Breast epithelium (tissue), 4 donors: ENCODE data around the gene ERG28. TPM values are rescaled to one million over a fixed set of nuclear protein-coding genes. Genes with fewer than 3 reads are reported as not detected.
"Not testable (repeated sequence)": the region's sequence is repeated elsewhere in the genome, so short reads cannot be mapped to it uniquely, and the experiment has no call there.

ENCODE experiments used
- DNase-seq, 2 donors: peaks; one replicate each; pipeline ENCODE4 v3.0.0-alpha.2; 2019; ENCODE audit warnings: low spot score in 2 of 2
- H3K27ac ChIP-seq, 2 donors: fragments of 200-600 bp; sonication (generic) in 1 of 2; one replicate each; pipeline ENCODE4 v1.5.1; 2016 to 2019; ENCODE audit warnings: mild to moderate bottlenecking in 1 of 2
- H3K27me3 ChIP-seq, 2 donors: fragments of 200-600 bp; sonication (generic) in 1 of 2; one replicate each; pipeline versions ENCODE4 v1.5.1 to v1.6.0; 2017 to 2019; ENCODE audit warnings: control low read depth in 1 of 2, mild to moderate bottlenecking in 1 of 2
- H3K36me3 ChIP-seq: fragments of 200-600 bp; one replicate; pipeline ENCODE4 v1.5.1; 2019
- H3K4me1 ChIP-seq, 2 donors: fragments of 200-600 bp; sonication (generic); one replicate each; pipeline ENCODE4 v1.5.1; 2016 to 2019; ENCODE audit warnings: control low read depth in 1 of 2
- H3K4me3 ChIP-seq, 3 donors: fragments of 200-600 bp; sonication (generic); 1 replicate in 2 of 3; 2 replicates in 1 of 3; pipeline ENCODE4 v1.5.1; 2016 to 2019; ENCODE audit warnings: mild to moderate bottlenecking in 3 of 3, moderate library complexity in 2 of 3
- H3K9me3 ChIP-seq, 2 donors: fragments of 200-600 bp; sonication (generic) in 1 of 2; one replicate each; pipeline ENCODE4 v1.5.1; 2016 to 2019; ENCODE audit warnings: control low read depth in 1 of 2
- CTCF ChIP-seq, 3 donors: fragments of 450-650 bp; IDR thresholded peaks; one replicate each; pipeline ENCODE4 v1.5.1; 2016 to 2017; ENCODE audit warnings: antibody characterized with exemption in 3 of 3, mild to moderate bottlenecking in 3 of 3, moderate library complexity in 3 of 3
- POLR2A ChIP-seq: fragments of 450-650 bp; IDR thresholded peaks from one replicate; pipeline ENCODE4 v1.6.1; 2016; ENCODE audit warnings: antibody characterized with exemption, mild to moderate bottlenecking, moderate library complexity
- POLR2AphosphoS5 ChIP-seq, 3 donors: sonication (generic); formaldehyde crosslinking; IDR thresholded peaks; one replicate each; pipeline ENCODE4 v1.6.1; 2017; ENCODE audit warnings: antibody characterized with exemption in 3 of 3
- intact Hi-C: fragments of 100-400 bp; cut with DNase I; formaldehyde crosslinking; loops from one replicate; pipeline ENCODE4 v1.15.1; 2023; ENCODE audit warnings: low total_unique reads
- total RNA-seq, 3 donors: library from RNA; depleted of rRNA; stranded (reverse); fragments of >200 nt; gene quantifications; one replicate each; pipeline ENCODE4 v1.1.0, GENCODE V29; 2016

The ERG28 gene
- total RNA-seq, 3 donors from 2014 or later, result 4.5 to 9.7 (median 5.9) TPM

DNA sequence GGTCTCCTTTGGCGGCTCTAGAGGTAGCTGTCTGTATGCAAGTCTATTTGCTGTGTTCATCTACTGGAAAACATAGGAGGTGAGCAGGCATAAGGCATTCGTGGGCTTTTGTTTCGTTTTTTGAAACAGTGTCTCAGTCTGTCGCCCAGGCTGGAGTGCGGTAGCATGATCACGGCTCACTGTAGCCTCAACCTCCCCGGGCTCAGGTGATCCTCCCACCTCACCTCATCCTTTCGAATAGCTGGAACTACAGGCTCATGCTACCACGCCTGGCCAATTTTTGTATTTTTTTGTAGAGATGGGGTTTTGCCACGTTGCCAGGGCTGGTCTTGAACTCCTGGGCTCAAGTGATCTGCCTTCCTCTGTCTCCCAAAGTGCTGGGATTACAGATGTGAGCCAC lies 54.8 kb downstream of the ERG28 start:
- H3K36me3 ChIP-seq, result no peaks in the 10 kb centered on the region
- H3K9me3 ChIP-seq, result no peaks in the 10 kb centered on the region
- TF ChIP-seq POLR2AphosphoS5 (IDR thresholded peaks at IDR 0.05) (no peak), CTCF (IDR thresholded peaks at IDR 0.05) (no peak), POLR2A (no peak)
- no peaks in the 10 kb centered on the region for H3K4me1 ChIP-seq
- DNase-seq, result no peak
- intact Hi-C loops, result loop anchor here (1.0 kb wide), 1 partner anchor 20 kb away; no protein-coding TSS in a partner anchor
- no peak overlapping the region for H3K27ac ChIP-seq
- no peaks in the 10 kb centered on the region for H3K27me3 ChIP-seq
- no peak overlapping the region for H3K4me3 ChIP-seq

- H3K4me1 ChIP-seq, result no peaks in the 10 kb centered on the region
- TF ChIP-seq CTCF (IDR thresholded peaks at IDR 0.05) (no peak), POLR2A (no peak), POLR2AphosphoS5 (IDR thresholded peaks at IDR 0.05) (no peak)
Measured at GRCh38 chr14:75604979-75605851, 55.5 kb downstream of the ERG28 start.

DNA sequence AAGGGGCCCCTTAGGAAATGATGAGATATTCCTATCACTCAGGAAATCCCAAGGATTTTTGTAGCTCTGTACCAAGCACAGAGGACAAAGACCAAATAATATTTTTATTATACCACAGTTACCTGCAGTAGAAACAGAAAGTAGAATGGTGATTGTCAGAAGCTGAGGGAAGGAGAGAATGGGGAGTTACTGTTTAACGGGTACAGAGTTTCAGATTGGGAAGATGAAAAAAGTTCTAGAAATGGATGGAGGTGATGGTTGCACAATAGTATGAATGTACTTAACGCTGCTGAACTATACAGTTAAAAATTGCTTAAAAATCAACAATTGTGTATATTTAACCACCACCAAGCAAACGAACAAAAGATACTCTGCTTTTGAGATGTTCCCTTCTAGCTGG lies 58.2 kb downstream of the ERG28 start:
- Histone ChIP-seq H3K27me3 (no peaks in the 10 kb centered on the region), H3K36me3 (no peaks in the 10 kb centered on the region), H3K4me1 (no peaks in the 10 kb centered on the region), H3K9me3 (no peaks in the 10 kb centered on the region), H3K27ac (no peak overlapping the region), H3K4me3 (no peak overlapping the region)
- intact Hi-C loops, result no loop called here
- DNase-seq, result no peak
- TF ChIP-seq POLR2A, result no peak
- no peak for TF ChIP-seq CTCF (IDR thresholded peaks at IDR 0.05)
- no peak for TF ChIP-seq POLR2AphosphoS5 (IDR thresholded peaks at IDR 0.05)

More at GRCh38 chr14:75604979-75605851, 55.5 kb downstream of the ERG28 start:
- Histone ChIP-seq H3K27me3 (no peaks in the 10 kb centered on the region), H3K4me3 (no peak overlapping the region), H3K36me3 (no peaks in the 10 kb centered on the region), H3K27ac (peak overlapping the region in 1 of 2 donors; percentile 30), H3K9me3 (no peaks in the 10 kb centered on the region)
- intact Hi-C loops, result no loop called here
- DNase-seq, result no peak

GRCh38 chr14:75601061-75601460 lies 59.6 kb downstream of the ERG28 start:
- H3K27me3 ChIP-seq, intact Hi-C loops, H3K36me3 ChIP-seq, DNase-seq, H3K27ac ChIP-seq, H3K4me1 ChIP-seq, H3K9me3 ChIP-seq, H3K4me3 ChIP-seq: not testable (repeated sequence)

DNA sequence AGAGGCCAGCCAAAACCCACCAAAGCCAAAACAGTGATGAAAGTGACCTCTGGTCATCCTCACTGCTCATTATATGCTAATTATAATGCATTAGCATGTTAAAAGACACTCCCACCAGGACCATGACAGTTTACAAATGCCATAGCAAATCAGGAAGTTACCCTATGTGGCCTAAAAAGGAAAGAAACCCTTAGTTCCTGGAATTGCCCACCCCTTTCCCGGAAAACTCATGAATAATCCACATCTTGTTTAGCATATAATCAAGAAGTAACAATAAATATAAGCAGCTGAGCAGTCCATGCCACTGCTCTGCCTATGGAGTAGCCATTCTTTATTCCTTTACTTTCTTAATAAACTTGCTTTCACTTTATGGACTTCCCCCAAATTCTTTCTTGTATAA lies 60.6 kb downstream of the ERG28 start:
- H3K4me1 ChIP-seq, intact Hi-C loops, H3K27me3 ChIP-seq, DNase-seq, H3K9me3 ChIP-seq, H3K27ac ChIP-seq, H3K4me3 ChIP-seq, H3K36me3 ChIP-seq: not testable (repeated sequence)

Other genes starting within 250 kb of the ERG28 start
- 100 to 1,000 TPM in 1 of 3 donors, 10 to 100 TPM in 2; 35.7 to 153 (median 58.3) TPM for gene JDP2, start 232.9 kb downstream of the ERG28 start, total RNA-seq
- 10 to 100 TPM; 15.7 to 43.6 (median 34.7) TPM for gene BATF, start 138.4 kb downstream of the ERG28 start, total RNA-seq
- 10 to 100 TPM in 1 of 3 donors, 1 to 10 TPM in 2; 4.6 to 15.4 (median 9.1) TPM for gene FLVCR2, start 82.3 kb downstream of the ERG28 start, total RNA-seq
- gene TTLL5, start 370 bp upstream of the ERG28 start, total RNA-seq, result 10 to 100 TPM; 21.9 to 66.6 (median 35.7) TPM